ENCODE data around the gene PPEF2.
"Not testable (repeated sequence)": the region's sequence is repeated elsewhere in the genome, so short reads cannot be mapped to it uniquely, and the experiment has no call there.

PPEF2 gene, protein sequence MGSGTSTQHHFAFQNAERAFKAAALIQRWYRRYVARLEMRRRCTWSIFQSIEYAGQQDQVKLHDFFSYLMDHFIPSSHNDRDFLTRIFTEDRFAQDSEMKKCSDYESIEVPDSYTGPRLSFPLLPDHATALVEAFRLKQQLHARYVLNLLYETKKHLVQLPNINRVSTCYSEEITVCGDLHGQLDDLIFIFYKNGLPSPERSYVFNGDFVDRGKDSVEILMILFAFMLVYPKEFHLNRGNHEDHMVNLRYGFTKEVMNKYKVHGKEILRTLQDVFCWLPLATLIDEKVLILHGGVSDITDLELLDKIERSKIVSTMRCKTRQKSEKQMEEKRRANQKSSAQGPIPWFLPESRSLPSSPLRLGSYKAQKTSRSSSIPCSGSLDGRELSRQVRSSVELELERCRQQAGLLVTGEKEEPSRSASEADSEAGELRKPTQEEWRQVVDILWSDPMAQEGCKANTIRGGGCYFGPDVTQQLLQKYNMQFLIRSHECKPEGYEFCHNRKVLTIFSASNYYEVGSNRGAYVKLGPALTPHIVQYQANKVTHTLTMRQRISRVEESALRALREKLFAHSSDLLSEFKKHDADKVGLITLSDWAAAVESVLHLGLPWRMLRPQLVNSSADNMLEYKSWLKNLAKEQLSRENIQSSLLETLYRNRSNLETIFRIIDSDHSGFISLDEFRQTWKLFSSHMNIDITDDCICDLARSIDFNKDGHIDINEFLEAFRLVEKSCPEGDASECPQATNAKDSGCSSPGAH

DNA sequence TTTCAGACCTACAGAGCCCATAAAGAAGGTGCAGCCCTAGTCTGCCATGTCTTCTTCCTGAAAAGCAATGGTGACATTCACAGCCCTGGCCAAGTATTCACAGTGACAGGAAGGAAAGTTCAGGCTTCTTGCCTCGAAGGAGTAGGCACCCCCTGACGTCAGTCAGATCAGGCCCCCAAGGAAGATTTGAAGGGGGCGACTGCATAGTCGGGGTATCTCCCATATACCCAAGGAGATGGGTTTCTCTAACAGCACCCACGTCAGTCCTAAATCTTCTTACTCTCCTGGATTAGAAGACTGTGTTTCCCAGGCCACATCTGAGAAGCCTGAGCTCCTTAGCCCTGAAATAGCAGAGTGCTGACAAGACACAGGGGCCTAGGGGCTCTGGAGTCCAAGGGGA lies at the start of gene PPEF2:
TSS of gene PPEF2 (minus strand) at position 101 of the 400 bp plus-strand sequence. CDS start 6,127 bp downstream, outside the sequence.
- no peak for DNase-seq (ENCODE audit: low read depth)

DNA sequence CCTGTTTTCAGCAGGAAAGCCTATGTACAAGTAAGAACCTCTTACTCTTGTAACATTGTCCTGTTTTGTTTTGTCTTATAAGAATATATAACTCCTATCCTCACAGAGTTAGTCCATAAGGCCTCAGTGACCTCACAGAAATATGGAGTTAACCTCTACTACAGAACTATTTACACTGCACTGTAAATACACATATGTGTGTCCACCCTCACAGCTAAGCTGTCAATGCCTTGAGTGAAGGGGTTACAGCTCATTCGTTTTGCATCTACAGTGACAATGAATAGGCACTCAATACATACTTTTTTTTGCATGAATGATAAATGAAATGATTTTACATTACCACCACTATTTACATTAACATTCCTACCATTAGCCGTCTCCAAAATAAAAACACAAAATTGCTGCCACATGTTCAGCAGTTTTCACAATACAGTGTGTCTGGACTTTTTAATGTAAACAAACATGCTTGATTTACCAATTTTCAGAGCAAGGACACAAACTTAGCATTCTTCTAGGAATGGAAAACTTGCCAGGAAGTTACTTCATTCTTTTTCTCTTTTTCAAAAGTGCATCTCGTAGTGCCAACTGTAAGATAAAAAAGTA lies 48.1 kb upstream of the PPEF2 start:
- no peak for DNase-seq (ENCODE audit: low read depth)

DNA sequence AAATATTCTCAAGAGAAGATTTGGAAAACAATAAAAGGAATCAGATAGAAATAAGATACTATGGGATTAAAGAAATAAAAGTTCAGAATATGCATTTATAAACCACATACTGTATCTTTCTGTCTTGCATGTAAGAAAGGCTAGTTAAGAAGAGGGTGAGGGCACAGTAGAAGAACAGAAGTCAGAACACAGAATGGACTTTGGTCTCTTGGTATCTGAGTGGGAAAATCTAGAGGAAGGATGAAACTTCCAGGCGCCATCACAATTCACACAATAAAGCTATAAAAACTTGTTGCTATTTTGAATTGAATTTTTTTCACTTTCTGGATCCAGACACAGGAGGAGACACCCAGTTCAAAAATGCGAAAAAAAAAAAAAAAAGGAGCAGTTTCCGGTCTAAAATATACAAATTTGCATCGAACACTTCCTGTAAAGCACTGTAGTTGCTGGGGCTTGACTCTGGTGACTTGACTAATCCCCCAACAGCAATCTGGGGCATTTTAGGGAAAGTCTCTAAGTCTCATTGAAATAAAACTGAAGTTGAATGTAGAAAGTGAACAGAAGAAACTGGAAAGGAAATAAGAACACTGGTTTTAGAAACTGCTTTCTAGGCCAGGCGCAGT lies 46.7 kb upstream of the PPEF2 start:
- no peak for DNase-seq (ENCODE audit: low read depth)

DNA sequence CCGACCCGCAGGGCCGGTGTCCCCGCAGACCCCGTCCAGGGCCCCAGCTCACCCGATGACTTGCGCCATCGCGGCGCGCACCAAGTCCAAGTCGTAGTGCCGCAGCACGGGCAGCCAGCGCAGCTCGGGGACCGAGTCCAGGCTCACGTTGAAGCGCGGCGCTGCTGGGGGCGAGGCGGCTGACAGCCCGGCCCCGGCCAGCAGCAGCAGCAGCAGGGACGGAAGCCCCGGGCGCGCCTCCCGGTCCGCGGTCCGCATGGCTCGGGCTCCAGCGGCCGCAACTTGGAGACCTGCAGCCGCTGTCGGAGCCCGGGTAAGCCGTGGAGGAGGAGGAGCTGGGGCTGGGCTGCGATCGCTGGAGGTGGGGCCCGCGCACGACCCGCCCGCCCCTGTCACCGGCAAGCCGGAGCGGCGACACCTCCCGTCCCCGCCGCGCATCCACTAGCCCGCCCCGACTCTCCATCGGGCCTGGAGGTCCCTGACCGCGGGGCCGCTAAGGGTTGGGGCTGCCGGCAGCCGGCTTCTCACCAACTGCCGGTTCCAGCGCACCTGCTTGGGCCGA lies 38.5 kb upstream of the PPEF2 start, which contains the start of gene NAAA:
TSS of gene NAAA (minus strand) at position 322 of the 562 bp plus-strand sequence. CDS start at position 258, 64 bp downstream.
- no peak for DNase-seq (ENCODE audit: low read depth)

DNA sequence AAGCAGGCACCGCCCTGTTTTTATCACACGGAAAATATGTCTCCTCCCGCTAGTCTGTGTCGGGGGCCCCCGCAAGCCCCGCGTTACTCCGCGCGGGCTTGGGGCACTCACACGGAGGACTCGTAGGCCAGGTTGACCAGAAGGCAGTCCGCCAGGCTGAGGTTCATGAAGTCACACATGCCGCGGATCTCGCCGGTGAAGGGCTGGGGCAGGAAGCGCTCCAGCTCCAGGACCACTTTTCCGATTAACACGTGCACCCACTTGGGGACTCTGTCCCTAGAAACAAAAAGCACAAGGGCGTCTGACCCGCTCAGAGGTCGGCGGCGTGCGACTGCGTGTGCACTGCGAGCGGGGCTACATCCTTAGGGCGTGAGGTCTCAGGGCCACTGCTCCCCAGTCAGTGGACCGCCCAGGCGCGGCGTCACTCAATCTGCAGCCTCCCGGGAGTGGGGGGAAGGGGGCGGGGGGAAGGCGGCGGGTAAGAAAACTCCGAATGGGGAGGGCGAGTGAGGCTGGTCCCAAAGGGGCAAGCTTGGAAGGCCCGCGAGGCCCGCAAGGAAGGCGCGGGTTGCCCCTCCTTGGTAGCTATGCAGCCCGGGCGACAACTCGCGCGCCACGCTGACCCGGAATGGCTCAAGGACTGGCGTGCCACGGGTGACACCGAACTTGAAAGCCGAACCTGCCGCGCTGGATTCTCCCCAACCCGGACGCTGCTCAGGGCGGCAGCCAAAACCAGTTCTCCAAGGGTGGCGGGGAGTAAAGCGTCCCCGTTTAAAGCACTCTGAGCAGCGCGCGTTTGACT lies 37.8 kb upstream of the PPEF2 start:
- no peak for DNase-seq (ENCODE audit: low read depth)

DNA sequence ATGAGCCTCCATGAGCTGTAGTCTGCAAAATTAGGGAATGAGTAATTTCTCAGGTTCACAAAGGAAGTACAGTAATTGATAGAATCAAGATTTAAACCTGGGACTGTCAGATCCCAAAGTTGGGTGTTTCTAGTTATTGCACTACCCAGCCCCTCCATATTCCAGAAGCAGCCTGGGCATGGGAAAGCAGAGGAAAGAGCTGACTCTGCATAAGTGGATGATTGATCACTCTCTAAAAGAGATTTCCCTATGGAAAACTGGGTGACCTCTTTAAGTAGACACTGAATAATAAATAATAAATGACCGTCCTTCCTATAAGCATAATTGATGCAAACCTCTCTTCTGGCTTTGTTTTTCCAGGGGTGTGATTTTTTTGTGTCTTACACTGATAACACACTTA lies 33.4 kb upstream of the PPEF2 start:
- no peak for DNase-seq (ENCODE audit: low read depth)

DNA sequence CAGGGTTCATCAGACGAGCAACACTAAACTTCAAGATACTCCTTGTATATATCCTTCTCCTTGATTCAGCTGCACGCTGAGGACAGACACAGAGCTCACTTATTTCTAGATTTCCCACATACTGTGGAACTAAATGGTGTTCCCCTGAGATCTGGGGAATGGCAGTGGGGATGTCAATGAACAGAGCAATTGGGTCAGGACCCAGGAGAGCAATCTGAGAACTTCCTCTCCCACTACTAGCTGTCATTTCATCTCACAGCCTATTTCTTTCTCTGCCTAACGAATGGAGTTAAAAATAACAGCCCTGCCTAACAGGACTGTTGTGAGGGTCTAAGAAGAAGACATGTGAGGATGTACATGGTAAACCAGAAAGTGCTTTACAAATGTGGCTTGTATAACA lies 27.9 kb upstream of the PPEF2 start:
- DNase-seq (ENCODE audit: low read depth), result no peak

DNA sequence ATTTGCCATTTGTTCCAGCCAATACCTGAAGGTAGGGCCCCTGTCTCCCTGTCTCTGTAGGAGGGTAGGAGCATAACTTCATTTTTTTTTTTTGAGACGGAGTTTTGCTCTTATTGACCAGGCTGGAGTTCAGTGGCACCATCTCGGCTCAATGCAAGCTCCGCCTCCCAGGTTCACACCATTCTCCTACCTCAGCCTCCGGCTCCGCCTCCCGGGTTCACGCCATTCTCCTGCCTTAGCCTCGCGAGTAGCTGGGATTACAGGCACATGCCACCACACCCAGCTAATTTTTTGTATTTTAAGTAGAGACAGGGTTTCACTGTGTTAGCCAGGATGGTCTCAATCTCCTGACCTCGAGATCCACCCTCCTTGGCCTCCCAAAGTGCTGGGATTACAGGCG lies 22.7 kb upstream of the PPEF2 start:
- DNase-seq (ENCODE audit: low read depth), result not testable (repeated sequence)

DNA sequence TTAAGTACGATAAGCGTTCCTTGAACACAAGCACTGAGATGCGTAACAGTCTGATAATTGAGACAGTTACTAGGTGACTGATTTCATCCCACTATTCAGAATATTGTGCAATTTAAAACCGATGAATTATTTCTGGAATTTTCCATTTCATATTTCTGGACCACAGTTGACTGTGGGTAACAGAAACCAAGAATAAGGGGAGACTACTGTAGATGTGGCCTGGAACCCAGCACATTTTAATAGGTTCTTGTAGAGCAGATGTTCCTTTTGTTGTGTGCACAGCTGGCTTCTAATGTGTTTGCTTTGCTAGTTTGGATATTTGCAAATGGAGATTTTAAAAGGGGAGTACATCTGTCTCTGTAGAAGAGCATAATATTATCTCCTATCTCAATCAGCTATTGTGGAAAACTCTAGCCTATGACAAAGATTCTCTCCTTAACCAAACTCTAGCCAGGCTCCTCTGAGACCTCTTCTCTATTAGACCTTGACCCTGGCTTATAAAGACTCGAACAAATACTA lies 22.1 kb upstream of the PPEF2 start:
- DNase-seq (ENCODE audit: low read depth), result no peak

DNA sequence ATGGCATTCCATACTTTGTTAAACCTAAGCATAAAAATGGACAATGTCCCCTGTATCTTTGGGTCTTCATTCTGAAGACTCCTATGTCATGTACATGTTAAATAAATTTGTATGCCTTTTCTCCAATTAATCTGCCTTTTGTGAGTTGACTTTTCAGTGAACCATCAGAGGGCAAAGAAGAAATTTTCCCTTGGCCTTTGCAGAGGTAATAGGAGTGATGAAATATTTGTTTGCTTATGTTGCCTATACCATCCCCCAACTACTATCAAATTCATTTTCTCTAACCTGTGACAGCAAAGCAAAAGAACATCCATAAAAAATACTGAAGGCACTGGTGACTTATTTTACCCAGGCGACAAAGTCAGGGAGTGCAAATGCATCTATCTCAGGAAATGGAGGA lies 20.3 kb upstream of the PPEF2 start:
- no peak for DNase-seq (ENCODE audit: low read depth)

DNA sequence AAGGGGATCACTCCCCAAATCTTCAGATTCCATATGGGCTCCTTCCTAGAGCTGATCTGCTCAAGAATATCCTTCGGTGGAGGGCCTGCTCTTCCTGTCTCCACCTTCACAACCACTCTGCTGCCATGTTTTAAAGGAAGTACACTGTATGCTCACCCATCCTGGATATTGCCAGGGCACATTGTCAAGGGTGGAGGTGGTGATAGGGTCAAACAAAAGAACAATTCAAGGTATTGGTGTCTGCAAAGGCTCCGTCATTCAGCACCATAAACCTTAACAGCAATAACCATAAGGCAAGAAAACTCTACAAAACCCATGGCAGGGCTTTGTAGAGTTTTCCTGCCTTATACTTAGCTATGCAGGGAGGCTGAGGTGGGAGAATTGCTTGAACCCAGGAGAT lies 19.7 kb upstream of the PPEF2 start:
- no peak for DNase-seq (ENCODE audit: low read depth)

DNA sequence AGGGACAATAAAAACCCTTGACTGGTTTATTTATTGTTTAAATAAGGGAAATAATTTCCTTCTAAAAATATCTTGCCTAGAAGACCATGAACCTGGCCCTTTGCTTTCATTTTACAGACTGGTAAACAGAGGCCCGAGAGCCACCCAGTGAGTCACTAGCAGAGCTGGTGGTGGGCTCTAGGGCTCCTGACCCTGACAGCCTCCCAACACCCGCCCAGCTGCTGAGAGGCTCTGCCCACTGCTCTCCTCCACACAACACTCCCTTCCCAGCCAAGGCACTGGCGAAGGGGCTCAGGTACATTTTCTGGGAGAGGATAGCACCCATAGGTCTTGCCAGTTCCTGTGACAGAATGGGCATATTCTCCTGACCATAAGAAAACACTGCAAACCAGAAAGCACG lies 18.1 kb upstream of the PPEF2 start:
- no peak for DNase-seq (ENCODE audit: low read depth)

DNA sequence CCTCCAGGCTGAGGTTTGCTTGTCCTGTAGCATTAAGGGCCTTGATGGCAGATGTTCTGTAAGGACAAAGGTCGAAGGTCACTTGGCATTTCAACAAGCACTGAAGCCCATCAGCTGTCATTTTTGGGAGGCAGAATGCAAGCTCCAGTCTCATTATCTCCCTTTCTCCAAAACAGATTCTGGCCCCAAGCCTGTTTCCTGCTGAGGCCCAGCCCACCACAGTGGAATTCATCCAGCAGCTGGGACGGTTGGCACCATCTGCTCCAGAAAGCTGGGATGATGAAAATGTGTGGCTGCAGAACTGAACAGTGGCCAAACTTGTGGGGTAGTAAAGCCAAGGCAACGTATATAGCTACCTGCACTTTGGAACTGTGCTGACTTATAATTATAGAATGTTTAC lies 17.7 kb upstream of the PPEF2 start:
- DNase-seq (ENCODE audit: low read depth), result no peak

DNA sequence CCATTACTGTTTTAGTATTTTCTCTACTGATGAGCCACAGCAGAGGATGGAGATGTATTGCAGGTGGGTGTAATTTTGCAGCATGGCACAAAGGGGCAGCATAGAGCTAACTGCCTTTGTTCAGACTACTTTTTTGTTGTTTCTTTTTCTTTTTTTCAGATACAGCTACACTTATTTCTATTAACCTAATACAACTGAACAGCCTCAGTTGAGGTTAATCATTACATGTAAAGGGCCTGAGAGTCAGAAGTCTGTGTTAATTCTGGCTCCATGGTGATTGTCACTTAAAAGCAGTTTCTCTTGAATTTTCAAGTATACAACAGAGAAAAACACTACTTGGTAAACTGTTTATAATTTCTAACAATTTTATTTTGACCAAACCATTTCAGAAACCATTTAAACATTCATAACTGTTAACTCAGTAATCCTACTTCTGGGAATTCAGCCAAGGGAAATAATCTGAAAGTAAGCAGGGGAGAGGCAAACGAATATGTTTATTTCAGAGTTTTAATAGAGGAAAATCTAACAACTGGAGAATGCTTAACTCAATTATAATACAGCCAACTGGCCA lies 13.9 kb upstream of the PPEF2 start:
- no peak for DNase-seq (ENCODE audit: low read depth)

DNA sequence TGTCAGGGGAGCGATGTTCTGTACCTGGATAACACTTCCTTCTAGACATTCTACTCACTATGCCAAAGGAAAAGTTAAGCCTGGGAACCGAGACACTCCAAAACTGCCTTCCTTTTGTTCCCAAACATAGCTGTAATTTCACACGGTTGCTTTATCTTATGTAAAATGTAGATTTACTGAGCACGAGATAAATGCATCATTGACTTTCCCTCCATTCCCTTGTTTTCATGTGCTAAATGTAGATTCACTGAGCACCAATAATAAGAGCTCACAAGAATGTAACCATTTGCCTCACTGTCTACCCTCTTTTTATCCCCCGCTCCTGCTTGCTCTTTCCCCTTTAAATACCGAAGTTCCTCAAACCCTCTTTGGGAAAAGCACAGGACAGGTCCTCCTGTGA lies 10.7 kb upstream of the PPEF2 start:
- no peak for DNase-seq (ENCODE audit: low read depth)

DNA sequence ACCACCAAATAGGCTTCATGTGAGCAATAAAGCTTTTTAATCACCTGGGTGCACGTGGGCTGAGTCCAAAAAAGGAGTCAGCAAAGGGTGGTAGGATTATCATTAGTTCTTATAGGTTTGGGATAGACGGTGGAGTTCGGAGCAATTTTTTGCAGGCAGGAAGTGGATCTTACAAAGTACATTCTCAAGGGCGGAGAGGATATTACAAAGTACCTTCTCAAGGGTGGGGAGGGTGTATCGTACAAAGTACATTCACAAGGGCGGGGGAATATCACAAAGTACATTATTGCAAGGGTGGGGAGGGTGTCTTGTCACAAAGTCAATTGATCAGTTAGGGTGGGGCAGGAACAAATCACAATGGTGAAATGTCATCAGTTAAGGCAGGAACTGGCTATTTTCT lies 8.6 kb upstream of the PPEF2 start:
- not testable (repeated sequence) for DNase-seq (ENCODE audit: low read depth)

DNA sequence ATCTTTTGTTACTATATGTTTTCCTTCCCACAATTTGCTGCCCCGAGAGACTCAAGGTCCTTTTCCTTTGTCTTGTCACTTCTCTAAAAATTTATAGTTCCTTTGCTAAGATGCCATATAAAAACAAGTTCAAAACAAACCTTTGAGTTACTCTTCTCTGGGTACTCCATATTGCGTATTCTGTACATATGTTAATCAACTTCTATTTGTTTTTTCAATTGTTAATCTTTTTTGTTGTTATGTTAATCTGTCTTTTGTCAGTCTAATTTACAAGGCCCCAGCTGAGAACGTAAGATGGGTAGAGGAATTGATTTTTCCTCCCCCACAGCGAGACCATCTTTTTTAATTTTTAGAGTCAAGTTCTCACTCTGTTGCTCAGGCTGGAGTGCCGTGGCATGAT lies 7.2 kb upstream of the PPEF2 start:
- no peak for DNase-seq (ENCODE audit: low read depth)

DNA sequence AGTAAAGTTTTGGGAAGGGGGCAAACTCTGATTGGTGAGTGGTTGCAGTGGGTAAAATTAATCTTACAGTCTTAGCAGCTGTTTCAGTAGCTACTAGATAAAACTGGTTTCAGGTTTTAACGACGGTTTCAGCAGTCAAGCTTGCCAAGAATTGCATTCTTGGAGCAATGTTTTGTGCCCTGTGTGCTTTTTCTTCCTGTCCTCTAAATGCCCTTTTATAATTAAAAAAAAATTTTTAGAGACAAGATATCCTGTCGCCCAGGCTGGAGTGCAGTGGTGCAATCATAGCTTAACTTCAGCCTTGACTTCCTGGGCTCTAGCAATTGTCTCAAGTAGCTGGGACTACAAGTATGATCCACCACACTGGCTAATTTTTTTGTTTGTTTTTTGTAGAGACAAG lies 6.3 kb upstream of the PPEF2 start:
- no peak for DNase-seq (ENCODE audit: low read depth)

DNA sequence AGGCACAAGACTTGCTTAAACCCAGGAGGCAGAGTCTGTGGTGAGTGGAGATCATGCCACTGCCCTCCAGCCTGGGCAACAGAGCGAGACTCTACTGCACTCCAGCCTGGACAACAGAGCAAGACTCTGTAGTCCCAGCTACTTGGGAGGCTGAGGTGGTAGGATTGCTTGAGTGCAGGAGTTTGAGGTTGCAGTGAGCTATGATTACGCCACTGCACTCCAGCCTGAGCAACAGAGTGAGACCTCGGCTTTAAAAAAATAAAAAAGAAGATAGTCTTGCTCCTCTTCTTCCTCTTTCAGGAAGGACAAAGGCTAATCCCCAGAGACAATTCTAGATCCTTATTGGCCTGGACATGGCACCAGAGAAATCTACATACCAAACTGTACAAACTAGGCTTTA lies 5.7 kb upstream of the PPEF2 start:
- DNase-seq (ENCODE audit: low read depth), result no peak

DNA sequence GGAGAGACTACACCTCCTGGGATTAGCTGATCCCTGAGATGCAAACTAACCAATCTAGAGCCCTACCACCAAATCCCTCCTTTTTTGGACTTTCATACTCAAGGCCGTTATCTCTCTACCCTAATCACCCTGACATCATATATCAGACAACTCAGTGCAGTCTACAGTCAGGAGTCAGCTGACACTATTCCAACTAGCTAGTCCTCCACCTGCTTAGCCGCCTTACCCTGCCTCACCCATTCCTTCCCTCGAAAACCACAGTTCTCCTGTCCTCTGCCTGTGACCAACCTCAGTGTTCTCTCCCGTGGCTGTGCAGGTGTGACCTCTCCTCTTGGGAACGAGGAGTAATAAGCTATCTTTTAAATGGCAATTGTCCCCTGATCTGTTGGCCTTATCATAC lies 1.8 kb upstream of the PPEF2 start:
- no peak for DNase-seq (ENCODE audit: low read depth)

DNA sequence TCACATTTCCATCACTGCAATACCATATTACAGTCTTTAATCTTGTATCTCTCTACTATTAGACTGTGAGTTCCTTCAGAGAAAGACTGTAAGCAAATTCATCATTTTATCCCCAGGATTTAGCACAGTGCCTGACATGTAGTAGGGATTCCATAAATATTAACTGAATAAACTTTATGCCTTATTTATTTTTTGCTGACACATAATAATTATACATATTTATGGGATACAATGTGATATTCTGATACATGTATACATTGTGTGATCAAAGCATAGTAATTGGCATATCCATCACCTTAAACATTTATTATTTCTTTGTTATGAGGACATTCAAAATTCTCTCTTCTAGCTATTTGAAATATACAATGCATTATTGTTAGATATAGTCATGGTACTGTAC lies 3.7 kb downstream of the PPEF2 start:
- DNase-seq (ENCODE audit: low read depth), result no peak
